NCI-H2196 treated with DMSO at 0.1 percent for 48 hours (cell line): ENCODE measurements around the gene MAPK12.
A peak's percentile ranks its signal among the peaks of the same experiment; 100 is the strongest.

Experiments used
- DNase-seq: peaks from one replicate; lab custom pipeline; 2025; ENCODE audit not compliant: unreplicated experiment; lab: John Stamatoyannopoulos, UW

MAPK12 gene

DNA sequence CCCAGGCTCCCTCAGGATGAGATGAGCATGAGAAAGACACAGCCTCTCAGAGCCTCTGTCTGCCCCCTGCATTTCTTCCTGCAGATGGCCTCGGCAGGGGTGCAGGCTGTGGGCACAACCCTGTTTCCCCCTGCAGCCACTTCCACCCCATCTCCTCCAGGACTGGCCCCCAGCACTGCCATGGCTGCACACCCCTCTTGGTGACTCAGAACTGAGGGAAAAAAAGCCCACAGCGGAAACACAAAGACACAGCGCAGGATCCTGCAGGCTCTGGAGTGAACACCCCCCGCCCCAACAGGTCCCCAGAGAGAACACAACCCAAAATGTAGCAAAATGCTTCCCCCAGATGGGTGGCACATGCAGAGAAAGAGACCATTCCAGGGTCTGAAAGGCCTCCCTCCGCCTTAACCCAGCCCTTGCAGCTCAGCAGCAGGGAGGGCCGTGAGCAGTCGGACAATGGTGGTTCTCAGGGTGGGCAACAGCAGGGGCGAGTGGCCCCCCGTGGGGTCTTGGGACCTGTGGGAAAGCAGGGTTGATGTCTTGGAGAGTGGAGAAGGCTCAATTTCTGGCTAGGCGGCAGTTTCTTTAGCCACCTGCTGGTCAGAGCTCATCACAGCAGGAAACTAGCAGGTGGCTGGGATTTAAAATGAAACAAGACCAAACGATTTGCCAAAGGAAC, 24.6 kb downstream of the MAPK12 start:
- DNase-seq = no peak

DNA sequence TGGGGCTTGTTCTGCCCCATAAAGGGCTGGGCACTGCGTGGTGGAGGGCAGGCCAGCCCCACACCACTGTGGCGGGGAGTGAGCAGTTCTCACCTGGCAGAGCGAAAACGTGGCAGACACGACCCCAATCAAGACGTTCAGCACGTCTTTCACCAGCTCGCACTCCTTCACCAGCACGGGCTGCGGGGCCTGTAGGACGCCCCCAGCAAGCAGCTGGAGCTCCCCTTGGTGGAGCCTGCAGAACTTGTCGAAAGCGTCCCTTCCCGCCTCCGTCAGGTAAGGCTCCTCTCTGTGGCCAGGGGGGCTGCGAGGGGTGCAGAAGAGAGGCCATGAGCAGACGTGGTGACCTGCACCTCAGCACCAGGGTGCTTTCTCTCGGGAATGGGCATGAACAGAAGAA, 28.3 kb downstream of the MAPK12 start:
- DNase-seq = no peak

DNA sequence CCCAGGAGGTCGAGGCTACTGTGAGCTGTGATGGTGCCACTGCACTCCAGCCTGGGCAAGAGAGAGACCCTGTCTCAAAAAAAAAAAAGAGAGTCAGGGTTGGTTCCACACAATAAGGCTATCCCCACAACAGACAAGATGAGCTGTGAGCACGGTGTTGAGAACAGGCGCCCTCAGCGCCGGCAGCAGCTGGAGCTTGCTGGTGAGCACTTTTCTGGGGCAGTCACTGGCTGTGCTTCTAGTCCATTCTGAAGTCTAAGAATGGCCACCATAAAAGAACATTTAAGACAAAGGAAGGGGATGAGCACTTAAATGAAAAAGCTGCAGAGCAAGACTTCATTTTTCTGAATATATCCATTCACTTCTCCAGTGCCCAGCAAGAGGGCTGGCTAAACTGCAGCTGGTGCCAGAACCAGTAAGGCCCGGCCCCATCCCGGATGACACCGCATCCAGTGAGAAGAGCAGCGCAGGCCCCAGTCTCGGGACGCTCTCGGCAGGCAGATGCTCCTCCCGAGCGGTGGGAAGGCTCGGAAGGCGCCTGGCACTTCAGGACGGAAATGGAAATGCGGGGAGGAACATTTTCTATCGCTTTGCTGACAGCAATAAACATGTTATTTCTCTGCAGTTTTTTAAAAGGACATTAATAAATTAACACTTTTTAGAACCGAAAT, 28.9 kb downstream of the MAPK12 start:
- DNase-seq = no peak

DNA sequence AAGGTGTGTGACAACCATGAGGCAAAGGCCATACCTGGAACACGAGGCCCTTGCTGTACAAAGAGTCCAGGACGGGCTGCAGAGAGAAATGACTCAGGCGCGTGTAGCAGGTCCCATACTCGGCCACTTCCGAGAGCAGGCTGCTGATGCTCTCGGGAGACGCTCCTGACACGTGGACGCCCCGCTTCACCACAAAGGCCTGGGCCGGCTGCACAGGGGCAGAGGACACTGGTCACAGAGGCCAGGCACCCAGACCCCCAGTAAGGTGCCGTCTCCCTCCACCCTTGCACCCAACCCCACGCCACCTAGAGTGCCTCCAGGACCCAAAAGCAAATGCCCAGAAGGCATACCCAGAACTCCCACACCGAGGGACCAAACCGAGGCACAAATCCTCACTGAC, 32.1 kb downstream of the MAPK12 start:
- DNase-seq = no peak

DNA sequence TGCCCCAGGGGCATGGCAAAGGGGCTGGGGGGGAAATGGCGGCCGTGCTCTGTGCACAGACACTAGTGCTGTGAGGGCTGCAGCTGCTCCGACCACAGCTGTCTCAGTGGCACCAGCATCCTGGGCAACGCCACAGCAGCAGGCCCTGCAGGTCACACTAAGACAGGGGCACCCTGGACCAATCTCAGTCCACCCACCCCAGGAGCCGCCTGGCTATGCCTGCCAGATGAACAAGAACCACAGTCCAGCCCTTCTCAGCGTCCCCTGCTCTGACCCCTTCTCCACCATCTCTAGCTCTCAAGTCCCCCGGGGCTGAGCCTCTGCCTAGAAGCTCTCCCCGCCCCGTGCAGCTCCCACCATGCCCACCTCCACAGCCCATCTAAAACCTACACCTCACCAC, 33.1 kb downstream of the MAPK12 start:
- DNase-seq = no peak

DNA sequence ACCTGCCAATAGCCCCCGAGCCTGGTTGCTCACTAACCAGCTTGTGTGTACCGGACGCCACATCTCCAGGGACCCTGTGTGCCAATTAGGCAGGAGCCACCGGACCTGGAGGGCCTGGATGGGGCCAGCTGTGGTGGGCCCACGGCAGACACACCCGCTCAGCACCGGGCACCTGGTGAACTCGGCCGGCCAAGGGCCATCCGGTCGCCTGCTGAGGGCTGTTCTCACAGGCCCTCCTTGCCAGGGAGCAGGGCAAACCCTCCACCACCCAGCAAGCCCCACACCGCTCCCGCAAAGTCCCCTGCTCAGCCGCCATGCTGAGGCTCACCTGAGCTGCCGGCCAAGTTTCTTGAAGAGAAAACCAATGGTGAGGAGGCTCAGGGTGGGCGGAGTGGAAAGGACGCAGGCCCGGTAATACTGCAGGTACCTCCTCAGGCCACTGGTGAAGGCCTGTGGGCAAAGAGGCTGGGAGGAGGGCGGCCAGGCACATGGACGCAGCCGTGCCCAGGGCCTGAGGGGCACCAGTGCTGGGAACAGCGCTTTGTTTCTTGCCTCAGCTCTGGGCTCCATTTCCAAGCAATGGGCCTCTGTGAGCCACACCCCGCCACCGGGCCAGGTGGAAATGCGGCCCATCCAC, 33.8 kb downstream of the MAPK12 start:
- DNase-seq = no peak

DNA sequence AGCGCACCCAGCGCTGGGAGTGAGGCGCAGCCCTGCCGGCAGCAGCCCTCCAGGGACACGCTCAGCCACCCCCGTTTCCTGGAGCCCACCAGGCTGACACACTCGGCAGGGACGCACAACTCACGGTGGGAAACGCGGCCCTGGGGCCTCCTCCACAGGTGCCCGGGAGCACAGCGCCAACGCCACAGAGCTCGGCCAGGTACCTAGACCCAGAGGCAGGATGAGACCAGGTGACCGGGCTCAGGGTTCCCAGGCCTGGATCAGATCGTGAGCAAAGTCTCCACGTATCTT, 34.7 kb downstream of the MAPK12 start:
- no peak for DNase-seq

DNA sequence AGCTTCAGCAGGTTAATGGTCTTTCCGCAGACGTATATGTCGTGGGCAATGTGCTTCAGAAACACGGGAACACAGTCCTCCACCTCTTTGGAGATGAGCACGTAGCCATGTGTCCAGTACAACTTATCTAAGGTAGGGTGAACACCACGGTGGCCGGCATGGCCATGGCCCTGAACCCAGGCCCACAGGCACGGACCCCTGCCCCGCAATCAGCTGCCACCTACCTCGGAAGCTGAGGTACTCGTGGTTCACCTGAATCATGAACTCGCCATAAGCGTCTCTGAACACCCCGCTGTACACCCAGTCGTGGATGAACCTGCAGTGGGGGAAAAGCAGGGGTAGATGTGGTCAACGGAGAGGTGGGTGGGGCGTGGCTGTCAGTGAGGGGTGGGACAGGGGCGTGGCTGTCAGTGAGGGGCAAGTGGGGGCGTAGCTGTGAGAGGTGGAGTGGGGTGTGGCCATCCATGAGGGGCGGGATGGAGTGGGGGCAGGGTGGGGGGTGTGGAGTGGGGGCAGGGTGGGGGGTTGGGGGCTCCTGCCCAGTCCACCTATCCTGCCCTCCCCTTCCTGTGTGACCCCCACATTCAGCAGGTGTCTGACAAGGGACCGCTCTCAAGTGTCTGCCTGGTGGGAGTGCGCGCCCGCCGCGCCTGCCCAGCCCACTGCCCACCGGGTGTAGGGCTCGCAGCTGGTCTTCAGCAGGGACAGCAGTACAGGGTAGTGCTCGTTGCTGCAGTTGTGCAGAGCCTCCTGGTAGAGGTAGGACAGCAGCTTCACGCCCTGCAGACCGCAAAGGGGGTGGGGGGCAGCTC, 35.2 kb downstream of the MAPK12 start:
- DNase-seq = no peak

DNA sequence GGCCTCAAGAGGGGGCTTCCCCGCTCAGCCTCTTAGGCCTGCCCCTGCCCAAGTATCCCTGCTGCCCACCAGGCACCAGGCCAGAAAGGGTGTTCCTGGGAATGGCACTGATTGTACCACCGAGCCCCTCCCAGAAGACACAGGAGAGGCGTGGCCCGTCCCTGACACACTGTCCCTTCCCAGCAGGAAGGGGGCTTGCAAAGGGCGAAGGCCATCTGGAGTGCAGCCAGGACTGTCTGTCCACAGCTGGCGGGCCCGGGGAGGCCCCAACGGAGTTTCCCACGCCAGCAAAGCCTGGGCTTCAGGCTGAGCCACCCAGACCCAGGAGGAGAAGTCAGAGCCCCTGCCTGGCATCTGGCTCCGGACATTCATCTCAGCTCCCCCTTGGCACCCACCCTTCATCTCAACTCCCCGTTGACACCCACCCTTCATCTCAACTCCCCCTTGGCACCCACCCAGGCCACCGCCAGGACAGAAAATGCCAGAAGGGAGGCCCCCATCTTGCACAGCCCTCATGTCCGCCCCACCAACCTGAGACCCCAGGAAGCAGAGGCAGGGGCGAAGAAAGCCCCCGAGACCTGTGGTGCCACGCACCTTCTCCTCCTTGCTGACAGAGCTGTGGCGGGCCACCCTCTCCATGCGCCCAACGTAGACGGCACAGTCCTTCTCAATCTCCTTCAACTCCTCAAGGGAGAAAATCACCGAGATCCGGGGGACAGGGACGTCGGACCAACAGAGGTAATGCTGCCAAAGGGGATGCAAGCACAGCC, 36.1 kb downstream of the MAPK12 start:
- no peak for DNase-seq

DNA sequence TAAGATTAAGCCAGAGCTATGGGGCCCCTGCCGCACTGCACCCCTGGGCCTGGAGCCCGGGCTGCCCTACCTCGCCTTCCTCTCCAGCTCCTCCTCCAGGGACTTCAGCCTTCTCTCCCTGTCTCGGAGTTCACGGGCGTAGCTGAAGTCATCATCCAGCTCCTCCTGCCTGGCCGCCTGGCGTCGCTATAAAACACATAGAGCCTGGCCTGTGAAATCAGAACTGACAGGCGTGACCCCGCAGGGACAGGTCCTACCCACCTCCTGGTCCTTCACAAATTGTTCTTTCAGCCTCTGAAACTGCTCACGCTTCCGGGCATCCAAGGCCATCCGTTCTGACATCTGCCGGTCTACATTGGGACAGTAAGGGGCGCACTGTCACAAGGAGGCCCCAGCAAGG, 37.4 kb downstream of the MAPK12 start:
- DNase-seq = no peak

DNA sequence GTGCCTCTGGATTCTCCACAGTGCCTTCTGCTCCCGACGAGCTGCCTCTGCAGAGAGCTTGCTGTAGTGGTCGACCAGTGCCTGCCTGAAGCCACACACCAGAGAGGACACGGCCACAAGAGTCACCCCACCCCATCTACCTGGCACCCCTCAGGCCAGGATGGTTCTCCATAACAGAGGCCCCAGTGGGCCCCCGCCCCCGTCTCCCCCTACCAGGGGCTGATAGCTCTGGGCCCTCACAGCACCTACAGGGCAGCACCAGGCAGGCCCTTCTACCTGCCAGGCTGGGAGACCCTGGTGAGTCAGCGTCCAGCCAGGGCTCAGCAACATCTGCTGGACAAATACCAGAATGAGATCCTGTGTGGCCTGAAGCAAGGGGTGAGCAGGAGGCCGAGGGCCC, 39.0 kb downstream of the MAPK12 start:
- no peak for DNase-seq

DNA sequence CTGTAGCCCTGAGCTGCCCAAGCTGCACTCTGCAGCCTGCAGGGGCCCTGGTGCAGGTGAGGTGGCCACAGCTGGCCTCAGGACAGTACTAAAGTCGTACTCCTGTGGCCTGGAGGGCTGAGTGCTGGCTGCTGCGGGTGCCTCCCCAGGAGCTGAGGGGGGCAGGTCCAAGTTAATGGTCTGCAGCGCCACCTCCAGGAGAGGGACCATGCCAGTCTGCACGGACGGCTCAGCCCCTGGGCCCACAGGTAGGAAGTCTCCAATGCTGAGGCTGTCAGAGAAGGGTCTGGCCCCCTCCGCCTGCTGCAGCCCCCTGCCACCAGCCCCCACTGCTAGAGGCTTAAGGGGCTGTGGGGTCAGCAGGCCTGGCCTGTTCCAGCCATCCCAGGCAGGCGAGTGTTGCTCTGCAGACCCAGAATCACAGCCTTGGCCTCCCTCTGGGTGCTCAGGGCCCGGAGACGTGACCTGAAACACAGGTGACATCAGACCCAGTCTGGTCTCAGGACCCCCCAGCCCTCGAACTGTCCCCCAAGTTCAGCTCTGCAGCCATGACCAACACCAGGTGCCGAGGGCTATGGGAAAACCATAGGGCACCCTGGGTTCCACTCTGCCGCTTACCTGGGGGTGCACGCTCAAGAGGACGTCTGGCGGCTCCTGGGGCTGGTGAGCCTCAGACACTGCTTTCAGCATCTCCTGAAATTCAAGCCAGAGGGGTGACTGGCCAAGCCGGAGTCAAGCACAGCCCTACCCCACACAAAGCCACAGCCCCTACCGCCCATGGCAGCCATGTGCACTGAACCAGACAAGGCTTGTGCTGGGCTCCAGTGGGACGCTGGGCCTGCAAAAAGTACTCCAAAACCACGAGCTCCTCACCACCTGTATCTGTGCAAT, 39.8 kb downstream of the MAPK12 start:
- no peak for DNase-seq

DNA sequence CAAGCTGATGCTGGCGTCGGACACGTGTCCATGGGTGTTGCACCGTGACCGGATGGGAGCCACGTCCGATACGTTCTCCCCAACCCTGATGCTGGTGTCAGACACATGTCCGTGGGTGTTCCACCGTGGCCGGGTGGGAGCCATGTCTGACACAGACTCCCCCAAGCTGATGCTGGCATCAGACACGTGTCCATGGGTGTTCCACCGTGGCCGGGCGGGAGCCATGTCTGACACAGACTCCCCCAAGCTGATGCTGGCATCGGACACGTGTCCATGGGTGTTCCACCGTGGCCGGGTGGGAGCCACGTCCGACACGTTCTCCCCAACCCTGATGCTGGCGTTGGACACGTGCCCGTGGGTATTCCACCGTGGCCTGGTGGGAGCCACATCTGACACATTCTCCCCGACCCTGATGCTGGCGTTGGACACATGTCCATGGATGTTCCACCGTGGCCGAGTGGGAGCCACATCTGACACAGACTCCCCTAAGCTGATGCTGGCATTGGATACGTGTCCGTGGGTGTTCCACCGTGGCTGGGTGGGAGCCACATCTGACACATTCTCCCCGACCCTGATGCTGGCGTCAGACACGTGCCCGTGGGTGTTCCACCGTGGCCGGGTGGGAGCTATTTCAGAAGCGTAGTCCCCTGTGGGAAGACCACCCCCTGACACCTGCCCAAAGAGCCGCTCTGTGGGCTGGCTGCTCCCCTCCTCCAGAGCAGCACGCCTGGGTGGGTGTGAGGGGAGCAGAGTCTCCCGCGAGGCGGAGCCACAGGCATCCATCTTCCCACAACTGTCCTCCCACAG, 40.7 kb downstream of the MAPK12 start:
- no peak for DNase-seq

DNA sequence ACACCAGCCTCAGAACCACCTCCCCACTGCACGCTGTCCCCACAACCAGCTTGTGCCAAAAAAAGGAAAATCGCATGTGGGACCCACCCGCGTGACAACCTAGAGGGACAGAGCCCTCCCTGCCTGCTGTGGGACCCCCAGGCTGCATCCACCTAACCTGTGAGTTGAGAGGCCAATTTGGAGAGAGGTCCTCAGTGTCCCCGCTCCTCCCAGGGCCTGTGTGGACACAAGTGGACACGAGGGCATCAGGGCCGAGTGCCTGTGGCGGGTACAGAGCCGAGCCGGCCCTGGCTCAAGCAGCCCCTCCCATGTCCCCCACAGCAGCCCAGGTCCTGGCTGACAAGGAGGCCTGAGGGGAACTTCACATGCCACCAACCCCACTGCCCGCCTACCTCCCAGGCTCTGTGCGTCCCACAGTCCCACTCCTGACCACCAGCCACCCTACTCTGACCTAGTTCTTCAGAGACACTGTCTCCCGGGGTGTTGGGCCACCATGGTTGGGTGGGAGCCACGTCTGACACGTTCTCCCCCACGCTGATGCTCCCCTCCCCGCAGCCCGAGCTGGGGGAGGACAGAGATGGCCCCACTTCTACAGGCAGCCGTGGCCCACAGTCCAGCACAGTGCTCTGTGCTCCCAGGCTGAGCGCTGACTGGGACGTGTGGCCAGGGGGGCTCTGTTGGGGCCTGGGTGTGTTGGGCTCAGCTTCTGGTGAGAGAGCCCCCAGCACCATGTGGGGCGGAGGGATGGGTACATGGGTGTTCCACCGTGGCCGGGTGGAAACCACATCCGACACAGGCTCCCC, 41.5 kb downstream of the MAPK12 start:
- no peak for DNase-seq

DNA sequence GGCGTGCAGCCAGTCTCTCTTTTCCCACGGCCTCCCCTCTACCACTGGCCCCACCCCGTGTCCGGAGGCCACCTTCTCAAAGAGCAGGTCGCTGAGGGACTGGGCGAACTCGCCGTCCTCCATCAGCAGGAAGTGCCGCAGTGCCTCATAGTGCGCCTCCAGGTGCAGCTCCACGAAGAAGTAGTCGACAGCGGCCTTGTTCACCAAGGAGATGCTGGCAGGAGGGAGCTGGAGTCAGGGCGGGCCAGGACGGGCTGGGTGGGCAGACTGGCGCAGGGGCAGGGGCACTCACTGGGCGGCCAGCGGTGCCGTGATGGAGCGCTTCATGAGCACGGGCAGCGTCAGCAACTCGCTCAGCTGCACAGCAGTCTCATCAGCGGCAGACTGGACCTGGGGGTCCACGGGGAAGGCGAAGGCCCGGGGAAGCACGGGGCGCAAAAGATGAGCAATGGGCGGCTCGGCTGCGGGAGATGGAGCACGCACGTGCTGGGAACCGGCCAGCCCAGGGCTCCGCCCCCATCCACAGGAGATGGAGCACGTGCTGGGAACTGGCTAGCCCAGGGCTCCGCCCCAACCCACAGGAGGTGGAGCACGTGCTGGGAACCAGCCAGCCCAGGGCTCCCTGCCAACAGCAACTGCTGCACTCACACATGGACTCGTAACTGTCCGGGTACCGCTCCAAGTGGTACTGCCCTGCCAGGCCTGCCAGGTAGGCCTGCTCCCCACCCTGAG, 42.3 kb downstream of the MAPK12 start:
- peak; percentile 35 for DNase-seq

DNA sequence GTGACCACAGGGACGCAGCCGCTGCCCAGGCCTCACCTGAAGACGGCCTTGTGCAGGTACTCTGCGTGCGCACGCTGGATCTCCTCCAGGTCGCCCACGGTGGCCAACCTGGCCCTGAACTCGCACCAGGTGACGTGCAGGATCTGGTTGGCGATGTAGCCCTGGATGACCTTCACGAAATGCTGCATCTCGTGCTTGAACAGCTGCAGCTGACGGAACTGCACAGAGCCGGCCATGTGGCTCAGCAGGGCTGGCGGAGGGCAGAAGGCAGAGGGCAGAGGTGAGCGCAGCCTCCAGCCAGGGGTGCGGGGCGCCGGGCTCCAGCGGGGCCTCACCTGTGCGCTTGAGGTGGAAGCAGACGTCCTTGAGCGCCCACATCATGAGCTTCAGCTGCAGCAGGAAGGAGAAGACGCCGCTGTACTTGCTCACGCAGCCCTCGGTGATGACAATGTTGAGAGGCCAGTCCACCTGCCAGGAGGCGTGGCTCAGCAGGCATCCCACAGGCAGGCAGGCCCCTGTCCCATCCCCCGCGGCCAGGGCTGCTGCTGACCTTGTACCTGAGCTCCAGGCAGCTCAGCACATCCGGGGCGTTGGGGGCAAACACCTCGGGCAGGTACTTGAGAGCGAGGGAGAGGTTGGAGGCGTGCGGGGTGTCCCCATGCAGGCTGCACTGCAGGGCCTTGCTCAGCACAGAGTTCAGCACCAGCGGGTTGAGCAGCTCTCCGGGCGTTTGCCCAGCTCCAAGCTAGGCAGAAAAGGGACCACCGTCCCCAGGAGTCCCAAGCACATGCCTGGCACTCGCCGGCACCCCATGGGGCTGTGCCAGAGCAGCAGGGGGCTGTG, 43.1 kb downstream of the MAPK12 start:
- peak; percentile 47 for DNase-seq
